Body of pancreas (tissue), 4 donors: ENCODE results near the gene YPEL5.

Experiments
- CTCF ChIP-seq, 7 experiments: fragments of 450-650 bp in 4 of 7; fragments of 200-600 bp in 3 of 7; sonication (generic) in 3 of 7; IDR thresholded peaks; one replicate each; pipeline ENCODE4 v1.5.1; 2016 to 2019; ENCODE audit warnings: antibody characterized with exemption in 7 of 7
- POLR2A ChIP-seq, 3 donors: fragments of 450-650 bp; IDR thresholded peaks; one replicate each; pipeline ENCODE4 v1.6.1; 2016; ENCODE audit warnings: antibody characterized with exemption in 3 of 3, mild to moderate bottlenecking in 2 of 3

GRCh38 chr2:30179536-30179935 lies 32.7 kb downstream of the YPEL5 start:
- TF ChIP-seq CTCF (IDR thresholded peaks at IDR 0.05): no peak
- no peak for TF ChIP-seq POLR2A (IDR thresholded peaks at IDR 0.05)
